ENCODE data around the gene ANXA4.
"Not testable (repeated sequence)": the region's sequence is repeated elsewhere in the genome, so short reads cannot be mapped to it uniquely, and the experiment has no call there.

- TF ChIP-seq CTCF (conservative IDR thresholded peaks at IDR 0.05); EZH2 (IDR thresholded peaks at IDR 0.05; ENCODE audit: low read depth): not testable (repeated sequence)
Measured at GRCh38 chr2:69830906-69831241, 88.9 kb downstream of the ANXA4 start.
